ENCODE results near the gene LTO1.

DNA sequence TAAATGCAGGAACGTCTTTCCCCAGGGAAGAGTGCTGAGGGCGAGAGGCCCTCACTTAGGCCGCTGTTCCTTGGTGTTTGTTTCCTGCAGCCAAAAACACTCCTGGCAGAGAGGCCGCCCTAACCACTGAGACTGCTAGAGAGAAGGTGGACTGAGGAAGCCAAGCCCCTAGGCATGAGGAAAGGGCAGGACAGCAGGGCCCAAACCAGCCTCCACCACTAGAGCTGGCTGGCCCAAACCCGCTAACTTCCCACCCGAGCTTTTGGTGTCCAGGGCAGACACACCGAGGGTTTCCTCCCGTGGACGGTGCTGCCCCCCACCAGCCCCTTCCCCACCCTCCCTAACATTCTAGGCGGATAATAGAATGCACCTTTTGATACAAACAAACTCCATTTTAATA is 22.7 kb upstream of the LTO1 start:
- no peak for TF ChIP-seq YY1 (IDR thresholded peaks at IDR 0.05; ENCODE audit: insufficient read depth, insufficient read length)
- no peak for TF ChIP-seq ZNF274 (IDR thresholded peaks at IDR 0.05; ENCODE audit: low read depth, low read length)
- TF ChIP-seq SUZ12 (IDR thresholded peaks at IDR 0.05; ENCODE audit: extremely low read depth, insufficient read depth, insufficient read length) = no peak
